Measurements from ENCODE around the gene FBH1.
A peak's percentile ranks its signal among the peaks of the same experiment; 100 is the strongest.

DNA sequence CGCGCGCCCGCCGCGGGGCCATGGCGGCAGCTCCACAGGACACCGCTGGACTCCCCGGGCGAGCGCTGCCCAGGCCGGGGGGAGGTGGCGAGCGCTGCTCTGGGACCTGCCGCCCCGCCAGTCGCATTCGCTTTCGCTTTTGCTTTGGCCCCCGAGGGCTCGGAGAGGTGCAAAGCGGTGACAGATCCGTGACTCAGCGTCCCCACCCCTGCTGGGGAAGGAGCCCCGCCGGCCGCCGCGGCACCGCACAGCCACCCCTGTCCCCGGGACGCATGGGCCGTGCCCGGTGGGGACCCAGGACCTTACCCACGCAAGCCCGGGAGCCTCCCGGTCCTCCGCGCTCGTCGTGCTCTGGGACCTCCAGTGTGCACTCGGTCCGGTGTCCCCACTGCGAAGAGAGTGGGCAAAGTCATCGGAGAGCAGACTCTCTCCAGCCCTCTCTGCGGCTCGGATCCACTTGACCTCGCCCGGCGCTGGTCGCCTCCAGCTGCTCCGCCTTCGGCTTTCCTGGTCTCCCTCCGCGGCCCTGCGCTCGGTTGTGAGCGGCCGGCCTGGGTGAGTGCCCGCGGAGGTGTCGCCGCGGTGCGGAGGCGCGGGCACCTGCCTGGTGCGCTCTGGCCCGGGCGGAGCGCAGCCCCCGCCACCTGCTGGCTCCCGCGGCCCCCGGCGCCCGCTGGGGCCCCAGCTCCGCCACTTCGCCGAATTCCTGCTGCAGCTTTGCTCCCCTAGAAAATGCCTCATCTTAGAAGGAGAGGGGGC is 87.6 kb downstream of the FBH1 start, which contains the start of gene IL15RA:
- TF ChIP-seq, protein P1, sequence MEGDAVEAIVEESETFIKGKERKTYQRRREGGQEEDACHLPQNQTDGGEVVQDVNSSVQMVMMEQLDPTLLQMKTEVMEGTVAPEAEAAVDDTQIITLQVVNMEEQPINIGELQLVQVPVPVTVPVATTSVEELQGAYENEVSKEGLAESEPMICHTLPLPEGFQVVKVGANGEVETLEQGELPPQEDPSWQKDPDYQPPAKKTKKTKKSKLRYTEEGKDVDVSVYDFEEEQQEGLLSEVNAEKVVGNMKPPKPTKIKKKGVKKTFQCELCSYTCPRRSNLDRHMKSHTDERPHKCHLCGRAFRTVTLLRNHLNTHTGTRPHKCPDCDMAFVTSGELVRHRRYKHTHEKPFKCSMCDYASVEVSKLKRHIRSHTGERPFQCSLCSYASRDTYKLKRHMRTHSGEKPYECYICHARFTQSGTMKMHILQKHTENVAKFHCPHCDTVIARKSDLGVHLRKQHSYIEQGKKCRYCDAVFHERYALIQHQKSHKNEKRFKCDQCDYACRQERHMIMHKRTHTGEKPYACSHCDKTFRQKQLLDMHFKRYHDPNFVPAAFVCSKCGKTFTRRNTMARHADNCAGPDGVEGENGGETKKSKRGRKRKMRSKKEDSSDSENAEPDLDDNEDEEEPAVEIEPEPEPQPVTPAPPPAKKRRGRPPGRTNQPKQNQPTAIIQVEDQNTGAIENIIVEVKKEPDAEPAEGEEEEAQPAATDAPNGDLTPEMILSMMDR (conservative IDR thresholded peaks at IDR 0.05; ENCODE audit: low read depth in 2 of 2), result no peak
- TF ChIP-seq, protein P2, sequence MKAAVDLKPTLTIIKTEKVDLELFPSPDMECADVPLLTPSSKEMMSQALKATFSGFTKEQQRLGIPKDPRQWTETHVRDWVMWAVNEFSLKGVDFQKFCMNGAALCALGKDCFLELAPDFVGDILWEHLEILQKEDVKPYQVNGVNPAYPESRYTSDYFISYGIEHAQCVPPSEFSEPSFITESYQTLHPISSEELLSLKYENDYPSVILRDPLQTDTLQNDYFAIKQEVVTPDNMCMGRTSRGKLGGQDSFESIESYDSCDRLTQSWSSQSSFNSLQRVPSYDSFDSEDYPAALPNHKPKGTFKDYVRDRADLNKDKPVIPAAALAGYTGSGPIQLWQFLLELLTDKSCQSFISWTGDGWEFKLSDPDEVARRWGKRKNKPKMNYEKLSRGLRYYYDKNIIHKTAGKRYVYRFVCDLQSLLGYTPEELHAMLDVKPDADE (IDR thresholded peaks at IDR 0.05), result no peak
- TF ChIP-seq, protein P3, sequence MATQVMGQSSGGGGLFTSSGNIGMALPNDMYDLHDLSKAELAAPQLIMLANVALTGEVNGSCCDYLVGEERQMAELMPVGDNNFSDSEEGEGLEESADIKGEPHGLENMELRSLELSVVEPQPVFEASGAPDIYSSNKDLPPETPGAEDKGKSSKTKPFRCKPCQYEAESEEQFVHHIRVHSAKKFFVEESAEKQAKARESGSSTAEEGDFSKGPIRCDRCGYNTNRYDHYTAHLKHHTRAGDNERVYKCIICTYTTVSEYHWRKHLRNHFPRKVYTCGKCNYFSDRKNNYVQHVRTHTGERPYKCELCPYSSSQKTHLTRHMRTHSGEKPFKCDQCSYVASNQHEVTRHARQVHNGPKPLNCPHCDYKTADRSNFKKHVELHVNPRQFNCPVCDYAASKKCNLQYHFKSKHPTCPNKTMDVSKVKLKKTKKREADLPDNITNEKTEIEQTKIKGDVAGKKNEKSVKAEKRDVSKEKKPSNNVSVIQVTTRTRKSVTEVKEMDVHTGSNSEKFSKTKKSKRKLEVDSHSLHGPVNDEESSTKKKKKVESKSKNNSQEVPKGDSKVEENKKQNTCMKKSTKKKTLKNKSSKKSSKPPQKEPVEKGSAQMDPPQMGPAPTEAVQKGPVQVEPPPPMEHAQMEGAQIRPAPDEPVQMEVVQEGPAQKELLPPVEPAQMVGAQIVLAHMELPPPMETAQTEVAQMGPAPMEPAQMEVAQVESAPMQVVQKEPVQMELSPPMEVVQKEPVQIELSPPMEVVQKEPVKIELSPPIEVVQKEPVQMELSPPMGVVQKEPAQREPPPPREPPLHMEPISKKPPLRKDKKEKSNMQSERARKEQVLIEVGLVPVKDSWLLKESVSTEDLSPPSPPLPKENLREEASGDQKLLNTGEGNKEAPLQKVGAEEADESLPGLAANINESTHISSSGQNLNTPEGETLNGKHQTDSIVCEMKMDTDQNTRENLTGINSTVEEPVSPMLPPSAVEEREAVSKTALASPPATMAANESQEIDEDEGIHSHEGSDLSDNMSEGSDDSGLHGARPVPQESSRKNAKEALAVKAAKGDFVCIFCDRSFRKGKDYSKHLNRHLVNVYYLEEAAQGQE (IDR thresholded peaks at IDR 0.05; ENCODE audit: unreplicated experiment), result no peak
- TF ChIP-seq POLR2AphosphoS5 (IDR thresholded peaks at IDR 0.05; ENCODE audit: low read depth) (no peak), EZH2 (IDR thresholded peaks at IDR 0.05; ENCODE audit: low read depth, unreplicated experiment) (peak; percentile 37), EZH2phosphoT487 (IDR thresholded peaks at IDR 0.05; ENCODE audit: unreplicated experiment) (no peak), CREB1 (CRISPR knock-in tag; IDR thresholded peaks at IDR 0.05; ENCODE audit: low read depth) (no peak), ZNF114 (CRISPR knock-in tag; IDR thresholded peaks at IDR 0.05) (no peak), JUNB (IDR thresholded peaks at IDR 0.05; ENCODE audit: unreplicated experiment) (no peak), ZNF331 (CRISPR knock-in tag; IDR thresholded peaks at IDR 0.05; ENCODE audit: low read depth) (no peak), NANOG (IDR thresholded peaks at IDR 0.05; ENCODE audit: borderline replicate concordance) (no peak), STAT1 (IDR thresholded peaks at IDR 0.05; ENCODE audit: unreplicated experiment) (no peak)
- TF ChIP-seq, protein P4, sequence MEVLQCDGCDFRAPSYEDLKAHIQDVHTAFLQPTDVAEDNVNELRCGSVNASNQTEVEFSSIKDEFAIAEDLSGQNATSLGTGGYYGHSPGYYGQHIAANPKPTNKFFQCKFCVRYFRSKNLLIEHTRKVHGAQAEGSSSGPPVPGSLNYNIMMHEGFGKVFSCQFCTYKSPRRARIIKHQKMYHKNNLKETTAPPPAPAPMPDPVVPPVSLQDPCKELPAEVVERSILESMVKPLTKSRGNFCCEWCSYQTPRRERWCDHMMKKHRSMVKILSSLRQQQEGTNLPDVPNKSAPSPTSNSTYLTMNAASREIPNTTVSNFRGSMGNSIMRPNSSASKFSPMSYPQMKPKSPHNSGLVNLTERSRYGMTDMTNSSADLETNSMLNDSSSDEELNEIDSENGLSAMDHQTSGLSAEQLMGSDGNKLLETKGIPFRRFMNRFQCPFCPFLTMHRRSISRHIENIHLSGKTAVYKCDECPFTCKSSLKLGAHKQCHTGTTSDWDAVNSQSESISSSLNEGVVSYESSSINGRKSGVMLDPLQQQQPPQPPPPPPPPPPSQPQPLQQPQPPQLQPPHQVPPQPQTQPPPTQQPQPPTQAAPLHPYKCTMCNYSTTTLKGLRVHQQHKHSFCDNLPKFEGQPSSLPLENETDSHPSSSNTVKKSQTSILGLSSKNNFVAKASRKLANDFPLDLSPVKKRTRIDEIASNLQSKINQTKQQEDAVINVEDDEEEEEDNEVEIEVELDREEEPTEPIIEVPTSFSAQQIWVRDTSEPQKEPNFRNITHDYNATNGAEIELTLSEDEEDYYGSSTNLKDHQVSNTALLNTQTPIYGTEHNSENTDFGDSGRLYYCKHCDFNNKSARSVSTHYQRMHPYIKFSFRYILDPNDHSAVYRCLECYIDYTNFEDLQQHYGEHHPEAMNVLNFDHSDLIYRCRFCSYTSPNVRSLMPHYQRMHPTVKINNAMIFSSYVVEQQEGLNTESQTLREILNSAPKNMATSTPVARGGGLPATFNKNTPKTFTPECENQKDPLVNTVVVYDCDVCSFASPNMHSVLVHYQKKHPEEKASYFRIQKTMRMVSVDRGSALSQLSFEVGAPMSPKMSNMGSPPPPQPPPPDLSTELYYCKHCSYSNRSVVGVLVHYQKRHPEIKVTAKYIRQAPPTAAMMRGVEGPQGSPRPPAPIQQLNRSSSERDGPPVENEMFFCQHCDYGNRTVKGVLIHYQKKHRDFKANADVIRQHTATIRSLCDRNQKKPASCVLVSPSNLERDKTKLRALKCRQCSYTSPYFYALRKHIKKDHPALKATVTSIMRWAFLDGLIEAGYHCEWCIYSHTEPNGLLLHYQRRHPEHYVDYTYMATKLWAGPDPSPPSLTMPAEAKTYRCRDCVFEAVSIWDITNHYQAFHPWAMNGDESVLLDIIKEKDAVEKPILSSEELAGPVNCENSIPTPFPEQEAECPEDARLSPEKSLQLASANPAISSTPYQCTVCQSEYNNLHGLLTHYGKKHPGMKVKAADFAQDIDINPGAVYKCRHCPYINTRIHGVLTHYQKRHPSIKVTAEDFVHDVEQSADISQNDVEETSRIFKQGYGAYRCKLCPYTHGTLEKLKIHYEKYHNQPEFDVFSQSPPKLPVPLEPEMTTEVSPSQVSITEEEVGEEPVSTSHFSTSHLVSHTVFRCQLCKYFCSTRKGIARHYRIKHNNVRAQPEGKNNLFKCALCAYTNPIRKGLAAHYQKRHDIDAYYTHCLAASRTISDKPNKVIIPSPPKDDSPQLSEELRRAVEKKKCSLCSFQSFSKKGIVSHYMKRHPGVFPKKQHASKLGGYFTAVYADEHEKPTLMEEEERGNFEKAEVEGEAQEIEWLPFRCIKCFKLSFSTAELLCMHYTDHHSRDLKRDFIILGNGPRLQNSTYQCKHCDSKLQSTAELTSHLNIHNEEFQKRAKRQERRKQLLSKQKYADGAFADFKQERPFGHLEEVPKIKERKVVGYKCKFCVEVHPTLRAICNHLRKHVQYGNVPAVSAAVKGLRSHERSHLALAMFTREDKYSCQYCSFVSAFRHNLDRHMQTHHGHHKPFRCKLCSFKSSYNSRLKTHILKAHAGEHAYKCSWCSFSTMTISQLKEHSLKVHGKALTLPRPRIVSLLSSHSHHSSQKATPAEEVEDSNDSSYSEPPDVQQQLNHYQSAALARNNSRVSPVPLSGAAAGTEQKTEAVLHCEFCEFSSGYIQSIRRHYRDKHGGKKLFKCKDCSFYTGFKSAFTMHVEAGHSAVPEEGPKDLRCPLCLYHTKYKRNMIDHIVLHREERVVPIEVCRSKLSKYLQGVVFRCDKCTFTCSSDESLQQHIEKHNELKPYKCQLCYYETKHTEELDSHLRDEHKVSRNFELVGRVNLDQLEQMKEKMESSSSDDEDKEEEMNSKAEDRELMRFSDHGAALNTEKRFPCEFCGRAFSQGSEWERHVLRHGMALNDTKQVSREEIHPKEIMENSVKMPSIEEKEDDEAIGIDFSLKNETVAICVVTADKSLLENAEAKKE (CRISPR knock-in tag; IDR thresholded peaks at IDR 0.05), result no peak
